NCI-H774 (cell line): ENCODE data around the gene NBPF4.
"Not testable (repeated sequence)": the region's sequence is repeated elsewhere in the genome, so short reads cannot be mapped to it uniquely, and the experiment has no call there.

Experiments
- DNase-seq: peaks from one replicate; lab custom pipeline; 2025; lab: John Stamatoyannopoulos, UW

The NBPF4 gene, protein sequence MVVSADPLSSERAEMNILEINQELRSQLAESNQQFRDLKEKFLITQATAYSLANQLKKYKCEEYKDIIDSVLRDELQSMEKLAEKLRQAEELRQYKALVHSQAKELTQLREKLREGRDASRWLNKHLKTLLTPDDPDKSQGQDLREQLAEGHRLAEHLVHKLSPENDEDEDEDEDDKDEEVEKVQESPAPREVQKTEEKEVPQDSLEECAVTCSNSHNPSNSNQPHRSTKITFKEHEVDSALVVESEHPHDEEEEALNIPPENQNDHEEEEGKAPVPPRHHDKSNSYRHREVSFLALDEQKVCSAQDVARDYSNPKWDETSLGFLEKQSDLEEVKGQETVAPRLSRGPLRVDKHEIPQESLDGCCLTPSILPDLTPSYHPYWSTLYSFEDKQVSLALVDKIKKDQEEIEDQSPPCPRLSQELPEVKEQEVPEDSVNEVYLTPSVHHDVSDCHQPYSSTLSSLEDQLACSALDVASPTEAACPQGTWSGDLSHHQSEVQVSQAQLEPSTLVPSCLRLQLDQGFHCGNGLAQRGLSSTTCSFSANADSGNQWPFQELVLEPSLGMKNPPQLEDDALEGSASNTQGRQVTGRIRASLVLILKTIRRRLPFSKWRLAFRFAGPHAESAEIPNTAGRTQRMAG

DNA sequence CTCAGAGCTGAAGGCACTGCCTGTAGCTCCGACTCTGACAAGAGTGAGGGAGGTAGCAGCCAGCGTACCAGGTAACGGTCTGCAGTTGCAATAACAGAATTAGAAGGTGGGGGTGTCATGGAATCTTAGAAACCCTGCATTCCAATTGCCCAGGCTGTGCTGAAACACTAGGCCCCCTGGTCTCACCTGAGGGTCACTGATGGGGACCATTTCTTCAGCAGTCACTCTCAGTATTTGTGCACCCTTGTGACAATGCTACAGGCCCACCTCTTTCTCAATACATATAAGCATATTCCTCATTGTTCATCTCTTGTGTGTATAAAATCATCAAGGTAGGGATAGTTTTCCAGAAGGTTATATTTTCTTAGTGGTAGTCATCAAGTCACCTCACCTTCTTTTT lies at the start of gene NBPF4:
Gene NBPF4 (minus strand): TSS at position 101 of the 400 bp plus-strand sequence. CDS start 315 bp downstream, outside the sequence.
- not testable (repeated sequence) for DNase-seq

DNA sequence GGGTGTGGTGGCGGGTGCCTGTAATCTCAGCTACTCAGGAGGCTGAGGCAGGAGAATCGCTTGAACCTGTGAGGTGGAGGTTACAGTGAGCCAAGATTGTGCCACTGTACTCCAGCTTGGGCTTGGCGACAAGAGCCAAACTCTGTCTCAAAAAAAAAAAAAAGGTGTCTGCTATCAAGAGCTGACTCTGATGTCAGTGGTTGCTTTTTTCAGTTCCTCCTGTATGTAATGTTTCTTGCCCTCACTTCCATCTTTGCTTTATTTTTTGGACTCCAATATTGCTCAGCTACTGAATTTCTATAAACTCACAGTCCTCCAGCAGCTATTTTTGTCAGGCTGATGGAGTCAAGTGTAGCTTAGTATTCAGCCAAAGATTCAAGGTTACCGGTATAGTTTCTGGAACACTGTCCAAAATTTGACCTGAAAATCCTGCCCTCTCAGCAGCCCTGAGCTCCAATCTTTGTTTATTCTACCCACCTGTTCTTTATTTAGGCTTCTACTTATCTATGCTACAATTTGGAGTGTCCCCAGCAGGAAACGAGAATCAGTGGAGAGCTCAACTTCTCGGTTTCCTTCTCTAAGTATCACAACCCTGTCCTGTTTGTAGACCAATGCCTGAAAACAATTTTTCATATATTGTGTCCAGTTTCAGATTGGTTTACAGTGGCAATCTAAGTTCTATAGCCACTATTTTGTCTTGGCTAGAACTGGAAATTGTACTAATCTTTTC lies 38.8 kb upstream of the NBPF4 start:
- not testable (repeated sequence) for DNase-seq

DNA sequence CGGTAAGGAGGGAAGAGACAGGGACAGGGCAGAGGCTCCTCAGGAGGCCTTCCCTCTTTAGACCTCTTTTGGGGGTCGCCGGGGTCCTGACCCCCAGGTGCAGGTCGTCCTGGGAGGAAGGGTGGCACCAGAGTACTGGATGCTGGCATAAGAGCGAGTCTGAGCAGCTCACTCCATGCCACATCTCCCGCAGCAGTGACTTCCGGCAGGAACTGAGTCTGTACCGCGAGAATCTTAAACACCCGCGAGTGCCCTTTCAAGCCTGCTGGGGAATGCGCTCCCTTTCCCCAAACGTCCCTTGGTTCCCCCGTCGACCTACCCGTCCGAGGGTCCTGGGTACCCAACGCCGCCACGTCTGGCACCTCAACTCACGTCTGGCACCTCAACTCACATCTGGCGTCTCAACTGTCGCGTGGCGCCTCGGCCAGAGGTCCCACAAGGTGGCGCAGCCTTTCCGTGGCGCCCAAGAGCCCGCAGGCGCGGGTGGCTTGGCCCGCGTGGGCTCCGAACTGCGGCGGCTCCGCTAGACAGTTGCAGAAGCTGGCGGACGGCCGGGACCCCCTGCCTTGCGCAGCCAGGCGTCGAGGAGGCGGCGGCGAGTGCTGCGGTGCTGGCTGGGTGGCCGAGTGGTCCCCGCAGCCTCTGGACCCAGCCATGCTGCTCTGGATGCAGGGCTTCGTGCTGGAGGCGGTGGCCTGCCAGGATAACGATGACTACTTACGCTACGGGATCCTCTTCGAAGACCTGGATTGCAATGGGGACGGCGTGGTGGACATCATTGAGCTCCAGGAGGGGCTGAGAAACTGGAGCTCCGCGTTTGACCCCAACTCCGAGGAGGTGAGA lies 28.8 kb upstream of the NBPF4 start:
- DNase-seq = not testable (repeated sequence)

DNA sequence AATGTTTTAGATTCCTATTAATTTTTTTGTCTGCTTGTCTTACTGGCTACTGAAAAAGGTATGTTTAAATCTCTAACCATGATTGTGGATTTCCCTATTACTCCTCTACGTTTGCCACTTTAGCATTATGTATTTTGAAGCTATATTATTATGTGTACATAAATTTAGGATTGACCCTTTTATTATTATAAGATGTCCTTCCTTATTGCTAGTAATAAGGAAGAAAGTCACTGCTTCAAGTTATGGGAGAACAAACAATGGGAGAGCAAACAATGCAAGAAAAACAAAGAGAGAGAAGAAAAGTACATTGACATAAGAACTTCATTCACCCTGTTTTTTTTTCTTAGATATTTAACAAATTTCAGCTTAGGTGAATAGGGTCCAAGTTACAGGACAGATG lies 23.2 kb upstream of the NBPF4 start:
- DNase-seq = not testable (repeated sequence)

DNA sequence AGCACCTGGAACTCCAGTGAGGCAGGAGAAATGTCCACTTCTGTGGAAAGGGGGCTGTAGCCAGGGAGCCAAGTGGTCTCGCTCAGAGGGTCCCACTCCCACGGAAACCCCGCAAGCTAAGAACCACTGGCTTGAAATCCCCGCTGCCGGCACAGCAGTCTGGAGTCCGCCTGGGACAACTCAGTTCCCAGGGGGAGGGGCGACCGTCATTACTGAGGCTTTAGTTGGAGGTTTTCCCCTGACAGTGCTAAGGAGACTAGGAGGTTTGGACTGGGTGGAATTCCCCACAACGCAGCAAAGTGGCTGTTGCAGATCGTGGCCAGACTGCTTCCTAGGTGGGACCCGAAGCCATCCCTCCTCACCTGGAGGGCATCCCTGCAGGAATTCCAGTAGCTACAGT lies 18.1 kb upstream of the NBPF4 start:
- DNase-seq = not testable (repeated sequence)

DNA sequence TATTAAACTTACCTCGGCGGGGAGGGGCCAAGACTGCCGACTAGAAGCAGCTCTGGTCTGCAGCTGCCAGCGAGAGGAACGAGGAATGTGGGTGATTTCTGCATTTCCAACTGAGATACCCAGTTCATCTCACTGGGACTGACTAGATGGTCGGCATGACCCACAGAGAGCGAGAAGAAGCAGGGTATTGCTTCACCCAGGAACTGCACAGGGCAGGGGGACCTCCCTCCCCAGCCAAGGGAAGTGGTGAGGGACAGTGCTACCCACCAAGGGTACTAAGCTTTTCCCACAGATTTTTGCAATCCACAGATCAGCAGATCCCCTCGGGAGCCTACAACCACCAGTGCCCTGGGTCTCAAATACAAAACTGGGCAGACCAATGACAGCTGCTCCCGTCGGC lies 17.6 kb upstream of the NBPF4 start:
- DNase-seq = not testable (repeated sequence)

DNA sequence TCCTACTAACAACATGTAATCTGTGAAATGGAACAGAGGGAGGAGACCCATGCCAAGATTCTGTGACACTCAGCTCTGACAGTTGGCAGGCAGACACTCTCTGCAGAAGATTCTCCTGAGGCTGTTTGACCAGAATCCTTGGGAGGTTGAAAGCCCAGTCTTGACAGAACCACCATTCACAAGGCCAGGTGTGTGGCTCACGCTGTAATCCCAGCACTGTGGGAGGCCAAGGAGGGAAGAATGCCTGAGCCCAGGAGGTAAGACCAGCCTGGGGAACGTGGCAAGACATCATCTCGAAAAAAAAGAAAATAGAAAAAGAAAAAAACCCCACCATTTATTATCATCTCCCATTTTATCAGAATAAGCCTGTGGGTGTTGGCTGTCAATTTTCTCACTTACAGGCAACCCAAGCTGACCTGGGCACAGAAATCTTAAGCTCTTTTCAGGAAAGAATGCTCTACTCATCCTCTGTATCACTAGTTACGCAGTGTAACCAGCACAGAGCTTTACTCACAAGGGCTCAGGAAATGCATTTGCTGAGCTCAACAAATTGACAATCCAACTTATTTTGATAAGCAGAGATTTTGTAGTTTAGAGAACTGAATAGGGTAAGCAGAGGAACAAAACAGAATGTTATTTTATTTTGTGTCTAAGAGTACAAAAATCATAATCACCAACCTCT lies 16.8 kb upstream of the NBPF4 start:
- not testable (repeated sequence) for DNase-seq

DNA sequence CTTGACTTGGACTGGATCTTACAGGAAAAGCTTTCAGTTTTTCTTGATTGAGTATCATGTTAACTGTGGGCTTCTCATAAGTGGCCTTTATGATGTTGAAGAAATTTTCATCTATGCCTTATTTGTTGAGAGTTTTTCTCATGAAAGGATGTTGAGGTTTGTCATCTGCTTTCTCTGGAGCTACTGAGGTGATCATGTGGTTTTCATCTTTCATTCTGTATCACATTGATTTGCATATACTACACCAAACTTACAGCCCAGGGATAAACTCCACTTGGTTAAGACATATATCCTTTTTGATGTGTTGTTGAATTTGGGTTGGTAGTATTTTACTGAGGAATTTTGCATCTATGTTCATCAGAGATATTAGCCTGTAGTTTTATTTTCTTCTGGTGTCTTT lies 11.6 kb upstream of the NBPF4 start:
- DNase-seq = not testable (repeated sequence)

DNA sequence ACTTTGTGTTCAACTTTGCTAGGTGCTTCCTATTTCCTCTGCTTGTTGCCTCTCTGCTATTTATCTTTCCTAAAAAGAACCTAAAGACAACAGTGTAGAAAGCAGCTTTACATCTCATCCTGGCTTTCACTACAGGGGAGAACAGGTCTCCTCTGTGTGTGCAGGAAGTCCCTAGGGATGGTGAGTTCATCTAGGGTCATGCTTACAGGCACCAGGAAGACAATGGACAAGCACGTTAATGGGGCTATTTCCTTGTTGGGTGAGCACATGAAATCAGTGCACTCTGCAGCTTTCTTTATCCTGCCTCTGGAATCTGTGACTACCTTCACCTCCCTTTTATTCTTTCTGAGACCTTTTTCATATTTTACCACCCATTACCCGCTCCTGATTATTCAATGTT lies 4.5 kb downstream of the NBPF4 start:
- DNase-seq = not testable (repeated sequence)

DNA sequence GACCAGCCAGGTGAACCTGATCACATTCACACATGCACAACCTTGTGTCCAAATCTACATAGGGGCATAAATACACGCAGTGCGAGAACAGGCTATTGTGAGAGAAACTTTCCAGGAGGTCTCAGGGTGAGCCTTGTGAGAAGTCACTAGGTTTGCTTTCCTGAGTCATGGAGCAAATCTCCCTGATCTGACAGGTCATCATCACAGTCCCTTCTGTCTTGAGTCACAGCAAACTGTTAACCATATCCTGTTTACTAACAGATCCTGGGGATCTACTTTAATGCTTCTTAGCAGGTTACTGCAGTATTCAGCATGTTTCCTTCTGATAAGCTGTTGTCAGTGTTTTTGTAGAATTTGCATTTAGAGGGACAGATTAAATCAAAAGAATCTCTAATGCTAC lies 8.6 kb downstream of the NBPF4 start:
- DNase-seq = not testable (repeated sequence)

DNA sequence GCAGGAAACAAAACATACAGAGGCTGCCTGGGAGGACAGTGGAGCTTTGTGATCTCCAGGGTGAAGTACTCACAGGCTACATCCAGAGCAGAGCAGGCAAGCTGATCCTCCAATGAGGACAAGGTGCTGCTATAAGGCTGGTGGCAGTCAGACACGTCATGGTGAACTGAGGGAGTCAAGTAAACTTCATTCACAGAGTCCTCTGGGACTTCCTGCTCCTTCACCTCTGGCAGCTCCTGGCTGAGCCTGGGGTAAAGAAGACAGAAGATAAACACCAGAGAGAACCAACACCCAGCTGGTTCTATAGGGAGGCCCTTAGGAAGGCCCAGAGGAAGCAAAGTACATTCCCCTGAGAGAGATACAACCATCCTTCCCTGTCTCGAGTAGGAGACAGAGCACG lies 11.7 kb downstream of the NBPF4 start:
- DNase-seq = not testable (repeated sequence)

DNA sequence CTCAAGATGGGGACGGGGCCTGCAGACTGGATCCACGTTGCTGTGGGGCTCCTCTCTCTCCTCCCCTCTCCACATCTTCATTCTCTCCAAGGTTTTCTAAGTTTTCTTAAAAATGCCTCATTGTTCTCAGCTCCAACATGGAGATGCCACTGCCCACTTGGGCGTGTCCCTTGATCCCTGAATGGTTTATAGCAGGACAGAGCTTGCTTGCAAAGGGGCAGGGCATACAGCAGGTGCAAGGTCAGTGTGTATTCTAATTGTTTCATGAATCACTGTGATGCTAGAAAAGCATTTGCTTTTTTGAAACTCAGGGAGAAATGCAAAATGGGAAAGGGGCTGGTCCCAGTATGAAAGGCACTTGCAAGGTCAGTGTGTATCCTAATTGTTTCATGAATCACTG lies 13.9 kb downstream of the NBPF4 start:
- not testable (repeated sequence) for DNase-seq

DNA sequence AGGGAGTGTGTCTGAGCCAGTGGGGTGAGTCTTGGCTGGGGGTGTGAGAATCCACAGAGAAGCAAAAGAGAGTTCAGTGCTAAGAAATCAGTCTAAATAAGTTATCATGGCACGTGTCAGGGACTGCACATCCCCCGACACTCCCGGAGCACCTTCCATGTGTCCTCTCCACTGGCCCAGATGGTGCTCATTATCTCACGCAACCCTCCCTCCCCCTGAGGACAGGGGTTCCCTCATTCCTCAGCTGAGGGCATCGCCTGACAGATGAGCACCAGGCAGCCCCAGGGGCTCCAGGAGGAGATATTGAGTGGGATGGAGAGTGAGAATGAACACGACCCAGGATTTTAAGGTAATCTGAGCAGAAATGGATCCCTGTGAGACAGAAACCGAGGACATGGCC lies 16.1 kb downstream of the NBPF4 start:
- DNase-seq = not testable (repeated sequence)

DNA sequence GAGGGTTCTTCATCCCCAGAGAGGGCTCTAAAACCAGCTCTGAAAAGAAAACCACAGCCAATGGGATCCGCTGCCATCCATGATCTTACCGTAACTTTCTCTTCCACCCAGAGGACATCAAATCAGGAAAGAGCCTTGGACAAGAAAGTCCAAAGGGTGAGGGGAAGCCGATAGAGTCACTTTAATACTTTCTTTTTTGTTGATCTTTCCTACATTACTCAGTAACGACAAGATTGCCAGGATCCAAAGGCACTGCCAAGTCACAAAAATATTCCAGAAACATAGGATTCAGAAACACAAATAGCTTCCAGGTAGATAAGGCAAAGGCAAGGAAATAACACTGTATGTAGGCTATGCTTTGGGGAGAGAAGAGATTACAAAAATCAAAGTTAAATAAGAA lies 17.0 kb downstream of the NBPF4 start:
- DNase-seq = not testable (repeated sequence)

DNA sequence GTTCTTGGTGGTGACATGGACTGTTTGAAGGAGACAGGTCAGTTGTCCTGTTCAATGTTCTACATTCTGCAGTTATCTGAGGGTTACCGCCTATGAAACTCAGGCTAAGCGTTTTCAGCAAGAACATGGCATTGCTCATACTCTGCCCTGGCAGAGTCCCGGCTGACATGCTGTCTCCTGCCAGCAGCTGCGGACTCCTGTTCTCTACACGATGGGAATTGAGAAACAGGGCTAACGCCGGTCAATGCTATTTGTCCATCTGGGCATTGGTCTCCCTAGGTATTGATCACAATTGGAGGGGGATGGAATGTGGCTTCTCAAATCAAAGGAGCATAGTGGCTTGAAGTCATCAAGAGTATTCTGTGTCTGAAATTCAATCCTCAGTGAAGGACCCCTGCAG lies 20.6 kb downstream of the NBPF4 start:
- not testable (repeated sequence) for DNase-seq

DNA sequence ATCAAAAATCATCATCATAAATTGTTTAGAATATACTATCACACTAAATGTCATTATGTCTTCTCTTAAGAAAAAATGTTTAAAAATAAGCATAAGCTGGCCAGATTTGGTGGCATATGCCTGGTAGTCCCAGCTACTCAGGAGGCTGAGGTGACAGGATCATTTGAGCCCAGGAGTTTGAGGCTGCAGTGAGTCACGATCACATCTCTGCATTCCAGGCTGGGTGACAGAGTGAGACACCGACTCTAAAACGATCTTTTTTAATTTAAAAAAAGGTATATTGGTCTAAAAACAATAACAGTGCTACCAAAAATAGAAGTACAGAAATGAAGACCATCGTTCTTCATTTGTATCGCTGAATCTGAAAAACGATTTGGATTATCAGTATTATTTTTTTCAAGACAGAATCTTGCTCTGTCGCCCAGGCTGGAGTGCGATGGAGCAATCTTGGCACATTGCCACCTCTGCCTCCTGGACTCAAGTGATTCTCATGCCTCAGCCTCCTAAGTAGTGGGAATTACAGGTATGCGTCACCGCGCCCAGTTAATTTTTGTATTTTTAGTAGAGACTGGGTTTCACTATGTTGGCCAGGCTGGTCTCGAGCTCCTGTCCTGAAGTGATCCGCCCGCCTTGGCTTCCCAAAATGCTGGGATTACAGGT lies 26.2 kb downstream of the NBPF4 start:
- not testable (repeated sequence) for DNase-seq

DNA sequence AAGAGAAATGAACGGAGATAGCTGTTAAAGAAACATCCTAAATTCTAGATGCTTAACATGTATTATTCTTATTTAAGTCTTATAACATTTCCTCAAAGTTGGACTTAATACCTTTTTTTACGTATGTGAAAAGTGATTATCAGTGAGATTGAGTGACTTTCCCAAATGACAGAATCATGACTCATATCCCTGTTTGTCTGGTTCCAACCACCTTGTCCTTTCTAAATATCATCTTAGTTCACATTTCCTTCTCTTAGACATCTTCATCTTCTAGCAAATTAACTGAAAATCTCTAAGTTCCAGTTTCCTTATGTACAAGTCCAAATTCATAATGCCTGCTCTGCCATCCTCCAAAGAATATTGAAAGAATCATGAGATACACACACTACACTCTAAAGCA lies 26.9 kb downstream of the NBPF4 start:
- not testable (repeated sequence) for DNase-seq

DNA sequence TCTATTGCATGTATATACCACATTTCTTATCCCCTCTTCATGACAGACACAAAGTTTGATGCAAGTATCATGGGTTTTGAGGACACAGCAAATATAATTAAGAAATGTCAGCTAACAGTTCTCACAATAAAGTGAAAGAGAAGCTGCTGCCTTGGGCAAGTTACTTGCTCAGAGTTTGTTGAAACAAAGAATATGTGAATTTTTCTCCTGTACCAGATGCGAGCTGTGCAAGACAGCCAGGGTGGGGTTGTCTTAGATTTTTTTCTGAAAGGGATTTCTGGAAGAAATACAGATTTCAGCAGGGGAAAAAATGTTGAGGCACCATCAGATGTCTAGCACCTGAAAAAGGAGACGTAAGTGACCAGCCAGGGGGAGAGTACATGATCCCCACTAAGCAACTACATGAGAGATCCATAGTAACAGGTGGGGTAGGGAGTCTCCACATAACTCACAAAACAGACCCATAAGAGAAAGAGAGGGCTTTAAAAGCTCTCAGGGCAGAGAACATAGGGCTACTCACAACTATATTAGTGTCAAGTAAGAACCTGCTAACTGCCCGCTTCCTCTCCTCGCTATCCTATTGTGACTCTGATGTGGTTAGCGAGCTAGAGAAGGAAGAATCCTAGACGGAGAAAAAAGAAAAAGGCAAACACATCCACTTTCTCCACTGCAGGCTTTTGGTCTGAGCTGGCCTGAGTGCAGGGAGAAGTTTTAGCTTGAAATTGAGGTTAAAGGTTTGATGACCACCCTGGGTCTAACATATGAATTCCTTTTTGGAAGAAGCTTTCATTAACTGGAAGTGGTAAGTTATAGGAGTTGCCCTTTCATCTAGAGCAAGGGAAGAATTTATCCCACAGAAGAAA lies 27.6 kb downstream of the NBPF4 start:
- not testable (repeated sequence) for DNase-seq

DNA sequence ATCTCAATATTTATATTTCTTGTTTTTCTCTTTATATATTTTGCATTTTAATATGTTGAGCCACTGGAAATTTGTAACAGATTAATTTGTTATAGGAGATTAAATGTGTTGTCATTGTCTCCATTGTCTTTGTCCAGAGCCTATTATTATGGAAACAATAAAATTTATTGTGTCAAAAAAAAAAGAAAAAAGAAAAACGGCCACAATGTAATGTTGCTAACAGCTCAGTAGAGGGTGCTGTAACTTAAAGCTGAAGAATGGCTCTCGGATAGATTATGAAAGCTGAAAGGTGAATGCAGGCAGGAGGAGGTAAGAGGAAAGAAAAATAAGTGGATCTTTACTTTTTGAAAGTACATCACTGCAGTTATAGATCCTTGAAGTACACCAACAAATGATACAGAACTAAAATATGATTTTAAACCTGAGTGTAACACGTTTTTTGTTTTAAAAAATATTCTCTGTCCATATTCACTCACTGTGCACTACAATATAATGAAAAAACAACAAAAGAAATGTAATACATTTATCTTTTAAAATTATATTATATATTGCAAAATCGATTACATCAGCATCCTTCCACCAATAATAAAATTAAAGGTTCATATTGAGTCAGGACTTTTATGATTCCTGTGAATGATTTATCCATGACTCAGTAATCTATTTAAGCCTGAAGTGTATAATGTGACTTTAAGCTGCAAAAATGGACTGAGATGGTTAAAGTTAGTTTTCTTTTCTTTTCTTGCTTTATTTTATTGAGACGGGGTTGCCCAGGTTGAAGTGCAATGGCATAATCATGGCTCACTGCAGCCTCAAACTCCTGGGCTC lies 29.0 kb downstream of the NBPF4 start:
- DNase-seq = peak; percentile 18
